Common myeloid progenitor, CD34-positive (primary cell): ENCODE measurements around the gene RAB3B.

Experiments used
- CTCF ChIA-PET: fragments of 350-600 bp; sonication (Branson Sonifier 250); formaldehyde crosslinking; loops from one replicate; lab custom pipeline; 2021; ENCODE audit warnings: antibody characterized with exemption; lab: Charles Lee
- POLR2A ChIA-PET: fragments of 350-600 bp; sonication (Branson Sonifier 250); formaldehyde crosslinking; loops from one replicate; lab custom pipeline; 2021; ENCODE audit warnings: antibody characterized with exemption; lab: Charles Lee
- DNase-seq, 3 donors: peaks; one replicate each; pipeline versions ENCODE4 v3.0.0 to v3.0.0-alpha.2; 2013
- H3K27ac ChIP-seq, 2 experiments: 1 replicate in 1 of 2; 2 replicates in 1 of 2; pipeline ENCODE4 v1.7.0; 2013; ENCODE audit warnings: inconsistent platforms in 2 of 2, low read length in 2 of 2, mild to moderate bottlenecking in 2 of 2, low read depth in 1 of 2, moderate library complexity in 1 of 2; ENCODE audit not compliant: severe bottlenecking in 2 of 2, insufficient read depth in 1 of 2, poor library complexity in 1 of 2
- H3K27me3 ChIP-seq, 5 experiments: replicated peaks in 2 of 5; 1 replicate in 3 of 5; 2 replicates in 2 of 5; pipeline versions ENCODE4 v1.6.1 to v1.7.0; 2013; ENCODE audit warnings: low read length in 4 of 5, mild to moderate bottlenecking in 2 of 5, moderate library complexity in 2 of 5, inconsistent platforms in 1 of 5; ENCODE audit not compliant: insufficient read depth in 5 of 5, control insufficient read depth in 4 of 5
- H3K36me3 ChIP-seq, 4 experiments: 1 replicate in 2 of 4; 2 replicates in 2 of 4; pipeline versions ENCODE4 v1.6.1 to v1.7.0; 2013; ENCODE audit warnings: low read length in 3 of 4, control low read depth in 1 of 4, mild to moderate bottlenecking in 1 of 4; ENCODE audit not compliant: control insufficient read depth in 4 of 4, insufficient read depth in 4 of 4
- H3K4me1 ChIP-seq, 4 experiments: 1 replicate in 3 of 4; 2 replicates in 1 of 4; pipeline versions ENCODE4 v1.6.1 to v1.7.1; 2013; ENCODE audit warnings: low read length in 3 of 4, mild to moderate bottlenecking in 3 of 4, control low read depth in 1 of 4, inconsistent platforms in 1 of 4, moderate library complexity in 1 of 4; ENCODE audit not compliant: control insufficient read depth in 4 of 4, insufficient read depth in 4 of 4; ENCODE audit errors: control extremely low read depth in 1 of 4
- H3K4me3 ChIP-seq, 7 experiments: 1 replicate in 4 of 7; 2 replicates in 3 of 7; pipeline versions ENCODE4 v1.5.1 to v1.7.0; 2013; ENCODE audit warnings: mild to moderate bottlenecking in 7 of 7, low read length in 6 of 7, moderate library complexity in 6 of 7, inconsistent platforms in 2 of 7, low read depth in 2 of 7, control low read depth in 1 of 7; ENCODE audit not compliant: insufficient read depth in 4 of 7, control insufficient read depth in 1 of 7; ENCODE audit errors: extremely low read depth in 1 of 7
- H3K9me3 ChIP-seq, 5 experiments: 1 replicate in 4 of 5; 2 replicates in 1 of 5; pipeline versions ENCODE4 v1.6.1 to v1.7.1; 2013; ENCODE audit warnings: low read length in 4 of 5, mild to moderate bottlenecking in 2 of 5, inconsistent platforms in 1 of 5, low read depth in 1 of 5, moderate library complexity in 1 of 5; ENCODE audit not compliant: control insufficient read depth in 4 of 5, insufficient read depth in 2 of 5; ENCODE audit errors: control extremely low read depth in 1 of 5
- WGBS: methylation state at CpG from one replicate; pipeline ENCODE4 v1.1.5; 2013; ENCODE audit not compliant: insufficient coverage; 5-methylcytosine and 5-hydroxymethylcytosine counted together

RAB3B gene

DNA sequence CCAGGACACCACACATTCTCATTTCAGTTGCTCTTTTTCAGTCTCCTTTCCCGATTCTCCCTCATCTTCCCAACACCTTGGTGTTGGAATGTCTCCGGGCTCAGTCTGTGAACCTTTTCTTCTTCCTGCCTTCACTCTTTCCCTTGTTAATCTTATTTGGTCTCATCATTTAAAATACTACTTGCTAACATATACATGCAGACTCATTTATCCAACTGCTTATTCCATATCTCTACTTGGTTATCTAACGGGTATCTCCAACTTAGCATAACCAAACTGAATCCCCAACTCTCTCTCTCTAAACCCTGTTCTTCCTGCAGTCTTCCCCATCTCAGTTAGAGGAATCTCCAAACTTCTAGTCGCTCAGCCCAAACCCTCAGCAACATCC lies 26.2 kb downstream of the RAB3B start:
- ChIA-PET CTCF (no interaction called here), POLR2A (no interaction called here)
- H3K4me1 ChIP-seq: peaks cover 0 to 5% (median 2%) of the 10 kb centered on the region in 4 experiments
- no peak for DNase-seq
- H3K27me3 ChIP-seq: peaks cover 0 to 39% (median 14%) of the 10 kb centered on the region in 5 experiments
- 93% methylated on average over 4 of the region's 4 CpGs for WGBS
- H3K36me3 ChIP-seq: no peaks in the 10 kb centered on the region
- no peak overlapping the region for H3K27ac ChIP-seq
- no peak overlapping the region for H3K4me3 ChIP-seq
- H3K9me3 ChIP-seq: no peaks in the 10 kb centered on the region

DNA sequence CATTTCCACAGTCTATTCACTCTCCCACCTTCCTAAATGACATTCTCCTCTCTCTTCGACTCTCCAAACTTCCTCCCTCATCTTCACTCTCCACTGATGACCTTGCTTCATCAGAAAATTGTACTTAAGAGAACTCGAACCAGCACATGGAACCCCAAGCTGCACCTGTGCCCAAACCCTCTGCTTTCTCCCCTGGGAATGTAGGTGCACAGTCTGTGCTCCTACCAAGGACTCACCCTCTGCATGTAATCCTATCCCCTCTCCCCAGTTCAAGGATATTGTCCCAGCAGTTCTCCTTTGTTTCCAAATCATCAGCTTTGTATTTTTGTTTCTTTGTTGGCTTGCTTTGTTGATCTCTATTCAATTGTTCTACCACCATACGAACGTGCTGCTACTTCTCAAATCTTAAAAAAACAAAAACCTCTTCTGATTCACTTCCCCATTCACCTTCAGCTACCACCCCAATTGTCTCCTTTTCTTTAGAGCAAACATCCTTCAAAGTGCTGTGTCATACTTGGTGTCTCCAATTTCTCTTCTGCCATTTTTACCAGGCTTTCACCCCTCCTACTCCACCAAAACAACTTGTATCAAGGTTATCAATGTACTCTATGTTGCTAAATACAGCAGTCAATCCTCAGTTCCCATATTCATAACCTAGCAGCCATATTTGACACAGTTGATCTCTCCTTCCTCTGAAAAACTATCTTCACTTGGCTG lies 26.8 kb downstream of the RAB3B start:
- CTCF ChIA-PET: no interaction called here
- Histone ChIP-seq H3K27me3 (peaks cover 0 to 42% (median 14%) of the 10 kb centered on the region in 5 experiments), H3K4me1 (peaks cover 0 to 5% (median 2%) of the 10 kb centered on the region in 4 experiments), H3K9me3 (no peaks in the 10 kb centered on the region), H3K36me3 (no peaks in the 10 kb centered on the region), H3K27ac (no peak overlapping the region), H3K4me3 (no peak overlapping the region)
- 36% methylated on average over 4 of the region's 4 CpGs for WGBS
- DNase-seq: peak; percentile 7 to 79 (median 71)
- POLR2A ChIA-PET: no interaction called here

DNA sequence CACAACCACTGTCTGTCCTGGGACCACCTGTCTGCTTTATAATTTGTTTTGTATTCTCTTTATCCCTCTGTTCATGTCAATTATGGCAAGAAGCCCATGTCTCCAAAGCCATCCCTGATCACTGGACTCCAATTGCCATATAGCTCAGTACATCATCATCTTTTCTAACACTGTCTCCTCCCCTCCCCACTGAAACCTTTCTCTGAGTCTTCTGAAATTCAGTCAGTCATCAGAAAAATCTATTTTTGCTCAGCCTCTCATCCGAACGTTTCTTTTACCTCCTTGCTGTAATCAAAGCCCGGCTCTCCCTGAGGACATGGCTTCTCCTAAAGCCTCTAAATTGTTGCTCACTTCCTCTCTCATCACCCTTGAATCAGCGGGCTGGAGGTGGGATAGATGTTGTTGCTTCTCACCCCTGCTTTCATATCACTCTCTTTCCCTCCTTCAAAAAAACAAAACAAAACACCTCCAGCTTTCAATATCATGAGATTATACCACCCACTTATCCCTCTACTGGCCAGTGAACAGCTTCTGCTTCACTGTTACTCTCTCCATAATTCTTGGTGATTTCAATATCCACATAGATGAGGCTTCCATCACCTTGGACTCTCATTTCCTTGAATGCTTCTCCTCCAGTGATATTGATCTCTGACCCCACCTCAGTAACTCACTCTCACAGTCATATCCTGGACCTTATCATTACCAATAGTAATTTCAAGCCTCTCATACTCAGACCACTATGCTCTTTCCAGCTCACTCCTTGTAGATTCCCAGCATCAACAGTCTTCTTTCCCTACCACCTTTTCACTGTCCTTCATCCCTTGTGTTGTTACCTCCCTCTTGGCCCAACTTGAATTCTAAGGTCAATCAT lies 27.8 kb downstream of the RAB3B start:
- Histone ChIP-seq H3K27me3 (peaks cover 0 to 48% (median 14%) of the 10 kb centered on the region in 5 experiments), H3K27ac (no peak overlapping the region), H3K4me3 (no peak overlapping the region), H3K9me3 (no peaks in the 10 kb centered on the region), H3K4me1 (peaks cover 0 to 5% (median 2%) of the 10 kb centered on the region in 4 experiments), H3K36me3 (no peaks in the 10 kb centered on the region)
- CTCF ChIA-PET: no interaction called here
- DNase-seq: no peak
- 92% methylated on average over 3 of the region's 4 CpGs for whole genome bisulfite sequencing
- POLR2A ChIA-PET: no interaction called here

DNA sequence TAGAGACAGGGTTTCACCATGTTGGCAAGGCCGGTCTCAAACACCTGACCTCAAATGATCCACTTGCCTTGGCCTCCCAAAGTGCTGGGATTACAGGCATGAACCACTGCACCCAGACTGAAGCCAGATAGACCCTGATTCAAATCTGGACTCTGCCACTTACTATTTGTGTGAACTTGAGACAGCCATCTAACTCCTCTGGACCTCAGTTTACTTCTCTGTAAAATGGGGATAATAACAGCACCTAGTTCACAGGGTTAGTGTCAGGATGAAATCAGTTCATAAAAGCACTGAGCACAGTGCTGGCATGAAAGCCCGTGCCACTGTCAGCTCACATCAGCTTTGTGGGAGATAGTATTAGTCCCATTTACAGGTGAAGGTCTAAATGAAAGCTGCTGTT lies 28.5 kb downstream of the RAB3B start:
- Histone ChIP-seq H3K4me3 (no peak overlapping the region), H3K27ac (no peak overlapping the region), H3K36me3 (no peaks in the 10 kb centered on the region), H3K9me3 (no peaks in the 10 kb centered on the region), H3K4me1 (peaks cover 0 to 5% (median 2%) of the 10 kb centered on the region in 4 experiments), H3K27me3 (peaks cover 0 to 53% (median 17%) of the 10 kb centered on the region in 5 experiments)
- ChIA-PET CTCF (no interaction called here), POLR2A (no interaction called here)
- 96% methylated on average over 2 of the region's 2 CpGs for WGBS
- no peak for DNase-seq

DNA sequence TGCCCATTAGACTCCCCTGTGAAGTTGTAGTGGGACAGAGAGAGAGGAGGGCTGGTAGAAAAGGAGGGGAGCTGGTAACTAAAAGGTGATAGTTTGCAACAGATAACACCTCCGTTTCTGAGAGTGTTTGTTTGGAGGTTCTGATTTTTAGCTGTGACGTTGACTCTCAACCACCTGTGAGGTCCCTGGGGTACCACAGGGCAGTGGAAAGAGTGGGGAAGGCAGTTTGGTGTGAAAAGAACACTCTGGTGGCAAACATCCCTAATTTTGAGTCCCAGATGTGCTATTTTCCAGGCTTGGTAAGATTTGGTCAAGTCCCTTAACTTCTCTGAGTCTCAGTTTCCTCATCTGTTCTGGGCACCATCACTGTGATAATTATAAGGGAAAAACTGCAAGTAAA lies 29.3 kb downstream of the RAB3B start:
- ChIA-PET POLR2A (no interaction called here), CTCF (no interaction called here)
- 100% methylated on average over 1 of the region's 2 CpGs for WGBS
- no peak overlapping the region for H3K27ac ChIP-seq
- peaks cover 0 to 60% (median 17%) of the 10 kb centered on the region in 5 experiments for H3K27me3 ChIP-seq
- H3K9me3 ChIP-seq: no peaks in the 10 kb centered on the region
- no peak for DNase-seq
- H3K4me3 ChIP-seq: no peak overlapping the region
- peaks cover 0 to 5% (median 2%) of the 10 kb centered on the region in 4 experiments for H3K4me1 ChIP-seq
- H3K36me3 ChIP-seq: no peaks in the 10 kb centered on the region

DNA sequence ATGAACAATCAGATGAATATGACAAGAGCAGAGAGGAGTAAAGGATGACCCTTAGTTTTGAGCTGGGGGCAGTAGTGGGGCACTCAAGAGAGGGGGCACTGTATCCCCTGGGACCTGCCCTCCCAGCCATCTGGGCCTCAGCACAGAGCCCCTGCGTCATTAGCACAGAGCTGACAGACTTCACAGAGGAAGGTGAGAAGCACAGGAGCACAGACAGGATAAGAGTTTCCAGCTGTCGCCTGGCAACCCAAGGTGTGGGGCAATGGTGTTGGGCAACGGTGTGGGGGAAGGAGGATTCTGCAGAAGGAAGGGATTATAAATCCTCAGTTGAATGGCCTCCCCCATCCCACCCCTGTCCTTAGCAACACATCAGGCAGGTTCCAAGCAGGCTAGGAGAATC lies 30.2 kb downstream of the RAB3B start:
- Histone ChIP-seq H3K36me3 (no peaks in the 10 kb centered on the region), H3K27ac (no peak overlapping the region), H3K9me3 (no peaks in the 10 kb centered on the region), H3K4me3 (no peak overlapping the region), H3K27me3 (peaks cover 0 to 66% (median 13%) of the 10 kb centered on the region in 5 experiments), H3K4me1 (peaks cover 0 to 5% (median 3%) of the 10 kb centered on the region in 4 experiments)
- POLR2A ChIA-PET: no interaction called here
- no peak for DNase-seq
- CTCF ChIA-PET: no interaction called here
- 91% methylated on average over 1 of the region's 3 CpGs for WGBS

DNA sequence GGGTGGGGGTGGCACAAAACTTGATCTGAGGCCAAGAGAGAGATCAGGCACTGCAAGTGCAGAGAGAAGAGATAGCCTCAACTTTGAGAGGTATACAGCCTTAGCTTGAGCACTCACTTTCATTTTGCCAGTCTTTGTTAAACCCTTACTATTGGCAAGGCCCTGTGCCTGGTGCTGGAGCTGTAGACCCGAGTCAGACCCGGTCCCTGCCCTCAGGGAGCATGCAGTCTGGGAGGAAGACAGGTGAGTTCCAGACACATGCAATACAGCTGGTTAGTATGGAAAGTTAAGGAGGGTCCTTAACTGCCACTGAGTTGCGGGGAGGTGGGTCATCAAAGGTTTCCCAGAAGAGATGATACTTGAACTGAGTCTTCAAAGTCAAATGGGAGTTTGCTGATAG lies 31.7 kb downstream of the RAB3B start:
- ChIA-PET POLR2A (no interaction called here), CTCF (no interaction called here)
- Histone ChIP-seq H3K36me3 (no peaks in the 10 kb centered on the region), H3K4me1 (peaks cover 0 to 4% (median 3%) of the 10 kb centered on the region in 4 experiments), H3K4me3 (no peak overlapping the region), H3K27me3 (peaks cover 0 to 71% (median 13%) of the 10 kb centered on the region in 5 experiments), H3K27ac (no peak overlapping the region), H3K9me3 (no peaks in the 10 kb centered on the region)
- no peak for DNase-seq
- 95% methylated on average over 3 of the region's 3 CpGs for WGBS
